Stimulated activated CD4-positive, alpha-beta T cell treated with anti-CD3 and anti-CD28 coated beads, Interleukin-12 subunit alpha, Interleukin-12 subunit beta, amount 100 ng/mL, for 48 hours (primary cell): ENCODE measurements around the gene HS3ST6.
"Not testable (repeated sequence)": the region's sequence is repeated elsewhere in the genome, so short reads cannot be mapped to it uniquely, and the experiment has no call there.

Experiments
- DNase-seq, 3 donors: peaks; one replicate each; pipeline ENCODE4 v3.0.0-alpha.2; 2020; ENCODE audit warnings: low read depth in 2 of 3, low spot score in 1 of 3

Gene HS3ST6

GRCh38 chr16:1918351-1919326 lies at the start of gene HS3ST6:
Gene HS3ST6 (minus strand): TSS chr16:1918415. CDS start chr16:1918323, 92 bp downstream.
- no peak for DNase-seq

- no peak for DNase-seq
These were observed 48.2 kb upstream of the HS3ST6 start, which contains the start of gene RNF151 for GRCh38 chr16:1966460-1966859. Gene RNF151 (plus strand): TSS chr16:1966856. CDS start chr16:1966882, 26 bp downstream.

- DNase-seq = no peak
These were observed 47.3 kb upstream of the HS3ST6 start for GRCh38 chr16:1965396-1966001.

GRCh38 chr16:1964506-1965395 lies 46.5 kb upstream of the HS3ST6 start, which contains the start of gene RPS2:
Gene RPS2 (minus strand): TSS chr16:1964826. CDS start chr16:1964625, 201 bp downstream.
- peak; percentile 98 to 99 (median 98) for DNase-seq

GRCh38 chr16:1963806-1964505 lies 45.7 kb upstream of the HS3ST6 start:
- no peak for DNase-seq

- DNase-seq = not testable (repeated sequence)
These were observed 44.2 kb upstream of the HS3ST6 start for GRCh38 chr16:1962161-1963153.

- DNase-seq = no peak
These were observed 43.4 kb upstream of the HS3ST6 start for GRCh38 chr16:1961651-1962067.

GRCh38 chr16:1960665-1961630 lies 42.7 kb upstream of the HS3ST6 start:
- DNase-seq = peak; percentile 53 to 59 (median 53)

GRCh38 chr16:1959269-1960039 lies 41.2 kb upstream of the HS3ST6 start, which contains the start of gene NDUFB10:
Gene NDUFB10 (plus strand): TSS chr16:1959538. CDS start chr16:1959625, 87 bp downstream.
- peak; percentile 85 to 92 (median 90) for DNase-seq

GRCh38 chr16:1958715-1959268 lies 40.6 kb upstream of the HS3ST6 start:
- DNase-seq = no peak

GRCh38 chr16:1958143-1958491 lies 39.9 kb upstream of the HS3ST6 start:
- DNase-seq = not testable (repeated sequence)

GRCh38 chr16:1957434-1958142 lies 39.4 kb upstream of the HS3ST6 start:
- DNase-seq = not testable (repeated sequence)

- no peak for DNase-seq
These were observed 35.5 kb upstream of the HS3ST6 start for GRCh38 chr16:1953734-1954133.

GRCh38 chr16:1950559-1950958 lies 32.3 kb upstream of the HS3ST6 start:
- DNase-seq = no peak

GRCh38 chr16:1950047-1950446 lies 31.8 kb upstream of the HS3ST6 start:
- no peak for DNase-seq

- no peak for DNase-seq
These were observed 31.3 kb upstream of the HS3ST6 start for GRCh38 chr16:1949507-1949906.
